Aorta (tissue), 5 donors: ENCODE results near the gene PDE6D. TPM values are rescaled to one million over a fixed set of nuclear protein-coding genes. Genes with fewer than 3 reads are reported as not detected.

Source experiments
- ATAC-seq: fragments of 200-7000 bp; cut with Tn5 transposase; one replicate; pipeline ENCODE4 v1.9.1; 2022; ENCODE audit warnings: moderate library complexity; ENCODE audit not compliant: low FRiP score
- DNase-seq, 2 donors: peaks; one replicate each; pipeline ENCODE4 v3.0.0-alpha.2; 2020
- H3K27ac ChIP-seq, 2 donors: one replicate each; pipeline ENCODE4 v1.5.1; 2013; ENCODE audit warnings: low read length in 2 of 2, mild to moderate bottlenecking in 2 of 2, moderate library complexity in 2 of 2, control low read depth in 1 of 2, inconsistent platforms in 1 of 2, low read depth in 1 of 2
- H3K27me3 ChIP-seq, 2 donors: one replicate each; pipeline ENCODE4 v1.6.1; 2013; ENCODE audit warnings: control low read depth in 1 of 2, low read length in 1 of 2, mild to moderate bottlenecking in 1 of 2, moderate library complexity in 1 of 2; ENCODE audit not compliant: insufficient read depth in 2 of 2, control insufficient read depth in 1 of 2
- H3K36me3 ChIP-seq, 2 donors: one replicate each; pipeline ENCODE4 v1.6.1; 2013; ENCODE audit warnings: control low read depth in 1 of 2, low read length in 1 of 2, mild to moderate bottlenecking in 1 of 2; ENCODE audit not compliant: insufficient read depth in 2 of 2, control insufficient read depth in 1 of 2
- H3K4me1 ChIP-seq, 2 donors: one replicate each; pipeline ENCODE4 v1.6.1; 2013; ENCODE audit warnings: low read length in 2 of 2, control low read depth in 1 of 2, mild to moderate bottlenecking in 1 of 2, moderate library complexity in 1 of 2; ENCODE audit not compliant: insufficient read depth in 2 of 2, control insufficient read depth in 1 of 2
- H3K4me3 ChIP-seq, 2 donors: one replicate each; pipeline ENCODE4 v1.5.1; 2013; ENCODE audit warnings: low read length in 2 of 2, control low read depth in 1 of 2, mild to moderate bottlenecking in 1 of 2
- H3K9me3 ChIP-seq: one replicate; pipeline ENCODE4 v1.6.1; 2013; ENCODE audit warnings: mild to moderate bottlenecking, low read length; ENCODE audit not compliant: control insufficient read depth
- WGBS, 2 donors: extraction: QIAGEN DNeasy Blood & Tissue Kit; methylation state at CpG; one replicate each; pipeline ENCODE4 v1.1.7; 2013; 5-methylcytosine and 5-hydroxymethylcytosine counted together
- intact Hi-C, 2 donors: fragments of 100-400 bp; cut with DNase I; formaldehyde crosslinking; loops; one replicate each; pipeline versions ENCODE4 v1.14.2 to v1.15.0; 2022
- polyA plus RNA-seq, 2 donors: library from polyadenylated mRNA; stranded (reverse); fragments of 200-250 nt; gene quantifications; one replicate each; pipeline ENCODE4 v1.2.3, GENCODE V29; 2013
- total RNA-seq, 2 donors: library from RNA; stranded (reverse); fragmentation: NEBNext Ultra II Directional; extraction: Animal tissue kit (Norgen Biotek cat#: 25700); gene quantifications; one replicate each; pipeline ENCODE4 v1.2.1, GENCODE V29; 2021
- donor health status: healthy with polysubstance abuse.
- donor health status: Bipolar disorder and iron deficiency.
- donor health status: DM: no; HTN: no; CAD: no.
- donor health status: DM: no; HTN: no; CAD: no.
- donor health status: DM: yes; HTN: yes; CAD: no.

The PDE6D gene
- total and polyA plus RNA-seq, 4 donors, result 22.9 to 26.9 (median 24.8) TPM

GRCh38 chr2:231682603-231683291, 98.3 kb downstream of the PDE6D start:
- intact Hi-C loops, result no loop called here
- no peak overlapping the region for H3K27ac ChIP-seq
- 93 to 94% methylated on average over 11 of the region's 11 CpGs for WGBS, 2 donors
- no peak for ATAC-seq
- no peaks in the 10 kb centered on the region for H3K27me3 ChIP-seq
- no peak for DNase-seq
- H3K36me3 ChIP-seq, result no peaks in the 10 kb centered on the region
- H3K9me3 ChIP-seq, result no peaks in the 10 kb centered on the region
- no peaks in the 10 kb centered on the region for H3K4me1 ChIP-seq
- H3K4me3 ChIP-seq, result no peak overlapping the region

Other genes starting within 250 kb of the PDE6D start
- not detected for gene TEX44, start 188.4 kb downstream of the PDE6D start, total RNA-seq
- gene TEX44, start 188.4 kb downstream of the PDE6D start, polyA plus RNA-seq, result not detected
- gene PTMA, start 72.8 kb downstream of the PDE6D start, total RNA-seq, result 100 to 1,000 TPM; 792 to 882 TPM
- 1,000 to 10,000 TPM; 1,255 to 2,243 TPM for gene PTMA, start 72.8 kb downstream of the PDE6D start, polyA plus RNA-seq
- gene COPS7B, start 5.2 kb upstream of the PDE6D start, total RNA-seq, result 10 to 100 TPM; 20.6 to 40.8 TPM
- gene COPS7B, start 5.2 kb upstream of the PDE6D start, polyA plus RNA-seq, result 10 to 100 TPM; 12.1 to 42.0 TPM
- gene NPPC, start 145.1 kb upstream of the PDE6D start, total RNA-seq, result under 1 TPM in 1 of 2 donors, not detected in 1; 0.49 TPM
- under 1 TPM; 0.36 to 0.88 TPM for gene NPPC, start 145.1 kb upstream of the PDE6D start, polyA plus RNA-seq
- gene DIS3L2, start 180.4 kb upstream of the PDE6D start, total RNA-seq, result 10 to 100 TPM; 28.4 to 40.0 TPM
- gene DIS3L2, start 180.4 kb upstream of the PDE6D start, polyA plus RNA-seq, result 10 to 100 TPM; 10.6 to 15.1 TPM